HL-60 (cell line): ENCODE results near the gene FAM32A.

Experiments
- DNase-seq, 2 experiments: peaks; one replicate each; pipeline ENCODE4 v3.0.0-alpha.2; 2010 to 2020; ENCODE audit warnings: low read depth in 1 of 2, low spot score in 1 of 2
- H3K27ac ChIP-seq: fragments of 250-450 bp; sonication (Bioruptor Pico); replicated peaks from 2 replicates; pipeline ENCODE4 v1.5.1; 2020; ENCODE audit warnings: mild to moderate bottlenecking, moderate library complexity
- H3K27me3 ChIP-seq: fragments of 250-450 bp; sonication (Bioruptor Pico); 2 replicates; pipeline ENCODE4 v1.5.1; 2021; ENCODE audit warnings: mild to moderate bottlenecking, moderate library complexity; ENCODE audit not compliant: insufficient read depth, poor library complexity, severe bottlenecking
- H3K4me3 ChIP-seq: replicated peaks from 2 replicates; pipeline ENCODE4 v1.5.1; 2011; ENCODE audit warnings: mild to moderate bottlenecking, control low read depth, low read length; ENCODE audit not compliant: insufficient read depth
- GABPA ChIP-seq: IDR thresholded peaks from 2 replicates; pipeline ENCODE4 v1.6.1; 2012; ENCODE audit warnings: low read depth
- POLR2AphosphoS5 ChIP-seq: IDR thresholded peaks from 2 replicates; pipeline ENCODE4 v1.6.1; 2012; ENCODE audit warnings: low read depth
- SPI1 ChIP-seq: IDR thresholded peaks from 2 replicates; pipeline ENCODE4 v1.6.1; 2012; ENCODE audit warnings: low read depth, mild to moderate bottlenecking, borderline replicate concordance
- TF ChIP-seq, protein P1 (sequence below): IDR thresholded peaks from one replicate; pipeline ENCODE4 v1.5.1; 2011; ENCODE audit warnings: low read length, control low read depth, inconsistent platforms; ENCODE audit not compliant: insufficient read depth
- TF ChIP-seq, protein P2 (sequence below): IDR thresholded peaks from 2 replicates; pipeline ENCODE4 v1.6.1; 2012; ENCODE audit warnings: low read depth; ENCODE audit not compliant: insufficient replicate concordance

FAM32A gene

DNA sequence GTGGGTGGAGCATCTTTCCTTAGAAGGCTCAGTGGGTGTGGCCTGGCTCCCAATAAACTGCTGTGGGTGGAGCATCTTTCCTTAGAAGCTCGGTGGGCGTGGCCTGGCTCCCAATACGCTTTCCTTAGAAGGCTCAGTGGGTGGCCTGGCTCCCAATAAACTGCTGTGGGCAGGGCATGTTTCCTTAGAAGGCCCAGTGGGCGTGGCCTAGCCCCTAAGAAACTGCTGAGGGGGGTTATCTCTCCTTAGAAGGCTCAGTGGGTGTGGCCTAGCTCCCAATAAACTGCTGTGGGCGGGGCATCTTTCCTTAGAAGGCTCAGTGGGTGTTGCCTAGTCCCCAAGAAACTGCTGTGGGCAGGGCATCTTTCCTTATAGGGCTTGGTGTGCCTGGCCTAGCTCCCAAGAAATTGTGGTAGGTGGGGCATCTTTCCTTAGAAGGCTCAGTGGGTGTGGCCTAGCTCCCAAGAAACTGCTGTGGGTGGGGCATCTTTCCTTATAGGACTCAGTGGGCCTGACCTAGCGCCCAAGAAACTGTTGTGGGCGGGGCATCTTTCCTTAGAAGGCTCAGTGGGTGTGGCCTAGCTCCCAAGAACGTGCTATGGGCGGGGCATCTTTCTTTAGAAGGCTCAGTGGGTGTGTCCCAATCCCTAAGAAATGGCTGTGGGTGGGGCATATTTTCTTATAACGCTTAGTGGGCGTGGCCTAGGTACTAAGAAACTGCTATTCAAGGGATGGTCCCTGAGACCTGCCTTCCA lies 31.5 kb upstream of the FAM32A start:
- Histone ChIP-seq H3K27me3 (no peaks in the 10 kb centered on the region), H3K27ac (no peak overlapping the region), H3K4me3 (no peak overlapping the region)
- TF ChIP-seq, protein P1, sequence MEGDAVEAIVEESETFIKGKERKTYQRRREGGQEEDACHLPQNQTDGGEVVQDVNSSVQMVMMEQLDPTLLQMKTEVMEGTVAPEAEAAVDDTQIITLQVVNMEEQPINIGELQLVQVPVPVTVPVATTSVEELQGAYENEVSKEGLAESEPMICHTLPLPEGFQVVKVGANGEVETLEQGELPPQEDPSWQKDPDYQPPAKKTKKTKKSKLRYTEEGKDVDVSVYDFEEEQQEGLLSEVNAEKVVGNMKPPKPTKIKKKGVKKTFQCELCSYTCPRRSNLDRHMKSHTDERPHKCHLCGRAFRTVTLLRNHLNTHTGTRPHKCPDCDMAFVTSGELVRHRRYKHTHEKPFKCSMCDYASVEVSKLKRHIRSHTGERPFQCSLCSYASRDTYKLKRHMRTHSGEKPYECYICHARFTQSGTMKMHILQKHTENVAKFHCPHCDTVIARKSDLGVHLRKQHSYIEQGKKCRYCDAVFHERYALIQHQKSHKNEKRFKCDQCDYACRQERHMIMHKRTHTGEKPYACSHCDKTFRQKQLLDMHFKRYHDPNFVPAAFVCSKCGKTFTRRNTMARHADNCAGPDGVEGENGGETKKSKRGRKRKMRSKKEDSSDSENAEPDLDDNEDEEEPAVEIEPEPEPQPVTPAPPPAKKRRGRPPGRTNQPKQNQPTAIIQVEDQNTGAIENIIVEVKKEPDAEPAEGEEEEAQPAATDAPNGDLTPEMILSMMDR: no peak
- TF ChIP-seq SPI1 (no peak), POLR2AphosphoS5 (no peak; the same call in 1 of the 2 replicates), GABPA (no peak)
- TF ChIP-seq, protein P2, sequence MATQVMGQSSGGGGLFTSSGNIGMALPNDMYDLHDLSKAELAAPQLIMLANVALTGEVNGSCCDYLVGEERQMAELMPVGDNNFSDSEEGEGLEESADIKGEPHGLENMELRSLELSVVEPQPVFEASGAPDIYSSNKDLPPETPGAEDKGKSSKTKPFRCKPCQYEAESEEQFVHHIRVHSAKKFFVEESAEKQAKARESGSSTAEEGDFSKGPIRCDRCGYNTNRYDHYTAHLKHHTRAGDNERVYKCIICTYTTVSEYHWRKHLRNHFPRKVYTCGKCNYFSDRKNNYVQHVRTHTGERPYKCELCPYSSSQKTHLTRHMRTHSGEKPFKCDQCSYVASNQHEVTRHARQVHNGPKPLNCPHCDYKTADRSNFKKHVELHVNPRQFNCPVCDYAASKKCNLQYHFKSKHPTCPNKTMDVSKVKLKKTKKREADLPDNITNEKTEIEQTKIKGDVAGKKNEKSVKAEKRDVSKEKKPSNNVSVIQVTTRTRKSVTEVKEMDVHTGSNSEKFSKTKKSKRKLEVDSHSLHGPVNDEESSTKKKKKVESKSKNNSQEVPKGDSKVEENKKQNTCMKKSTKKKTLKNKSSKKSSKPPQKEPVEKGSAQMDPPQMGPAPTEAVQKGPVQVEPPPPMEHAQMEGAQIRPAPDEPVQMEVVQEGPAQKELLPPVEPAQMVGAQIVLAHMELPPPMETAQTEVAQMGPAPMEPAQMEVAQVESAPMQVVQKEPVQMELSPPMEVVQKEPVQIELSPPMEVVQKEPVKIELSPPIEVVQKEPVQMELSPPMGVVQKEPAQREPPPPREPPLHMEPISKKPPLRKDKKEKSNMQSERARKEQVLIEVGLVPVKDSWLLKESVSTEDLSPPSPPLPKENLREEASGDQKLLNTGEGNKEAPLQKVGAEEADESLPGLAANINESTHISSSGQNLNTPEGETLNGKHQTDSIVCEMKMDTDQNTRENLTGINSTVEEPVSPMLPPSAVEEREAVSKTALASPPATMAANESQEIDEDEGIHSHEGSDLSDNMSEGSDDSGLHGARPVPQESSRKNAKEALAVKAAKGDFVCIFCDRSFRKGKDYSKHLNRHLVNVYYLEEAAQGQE: no peak
- DNase-seq: no peak

DNA sequence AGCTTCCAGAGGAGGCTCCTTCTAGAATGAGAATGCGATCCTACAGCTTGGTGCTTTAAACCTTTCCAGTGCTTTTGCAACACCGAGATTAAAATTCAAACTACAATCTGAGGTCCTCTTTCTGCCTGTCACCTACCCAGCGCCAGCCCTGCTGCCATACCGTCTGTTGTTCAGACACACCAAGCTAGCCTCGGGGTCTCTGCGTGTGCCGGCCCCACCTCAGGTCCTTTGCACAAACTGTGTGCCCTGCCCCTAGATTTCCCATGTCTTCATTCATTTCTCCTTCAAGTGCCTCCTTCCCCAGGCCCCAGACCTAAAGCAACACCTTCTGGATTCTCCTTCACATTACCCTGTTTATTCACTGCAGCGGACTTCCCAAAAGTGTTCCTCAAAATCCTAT lies 30.7 kb upstream of the FAM32A start:
- H3K27ac ChIP-seq: 0 out of 2 replicates have a peak overlapping the region, but pooled peaks have one; percentile 24
- H3K27me3 ChIP-seq: no peaks in the 10 kb centered on the region
- no peak for DNase-seq
- no peak overlapping the region for H3K4me3 ChIP-seq
- no peak for TF ChIP-seq GABPA
- TF ChIP-seq SPI1: no peak
- TF ChIP-seq, protein P1: no peak
- TF ChIP-seq POLR2AphosphoS5: no peak
- TF ChIP-seq, protein P2: no peak

DNA sequence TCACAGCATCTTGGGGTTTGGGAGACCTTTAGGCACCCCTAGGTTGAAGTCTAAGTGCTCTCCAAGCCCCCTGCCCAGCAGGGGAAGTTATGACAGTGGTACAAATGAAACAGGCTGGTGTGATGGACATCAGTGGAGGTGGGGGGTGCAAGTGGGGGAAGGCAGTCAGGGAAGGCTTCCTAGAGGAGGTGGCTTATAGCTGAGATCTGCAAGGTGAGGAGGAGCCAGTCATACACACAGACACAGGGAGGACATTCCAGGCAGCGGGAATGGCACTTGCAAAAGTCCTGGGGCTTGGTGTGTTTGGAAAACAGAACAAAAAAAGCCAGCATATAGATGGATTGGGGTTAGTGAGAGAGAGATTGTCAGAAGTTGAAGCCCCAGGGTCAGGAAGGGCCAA lies 30.1 kb upstream of the FAM32A start:
- Histone ChIP-seq H3K27ac (peak overlapping the region; percentile 24; the same call in 1 of the 2 replicates), H3K27me3 (no peaks in the 10 kb centered on the region), H3K4me3 (no peak overlapping the region)
- TF ChIP-seq, protein P2: no peak
- TF ChIP-seq POLR2AphosphoS5 (peak; percentile 85), SPI1 (no peak), GABPA (no peak)
- TF ChIP-seq, protein P1: no peak
- DNase-seq: no peak
